HuH-7 (cell line): ENCODE data around the gene KAZN.

ENCODE experiments used
- DNase-seq: peaks from one replicate; pipeline ENCODE4 v3.0.0; 2011; ENCODE audit warnings: low spot score

Gene KAZN

GRCh38 chr1:14794136-14794768, 195.8 kb downstream of the KAZN start:
- no peak for DNase-seq

- no peak for DNase-seq
These were observed 196.4 kb downstream of the KAZN start for GRCh38 chr1:14794906-14795305.

- DNase-seq: no peak
These were observed 197.1 kb downstream of the KAZN start for GRCh38 chr1:14795589-14795988.

- DNase-seq: no peak
These were observed 201.5 kb downstream of the KAZN start for GRCh38 chr1:14800014-14800413.

GRCh38 chr1:14800500-14801076, 202.1 kb downstream of the KAZN start:
- DNase-seq: no peak

- no peak for DNase-seq
These were observed 204.7 kb downstream of the KAZN start for GRCh38 chr1:14803002-14803789.

- no peak for DNase-seq
These were observed 206.1 kb downstream of the KAZN start for GRCh38 chr1:14804626-14805025.

GRCh38 chr1:14806772-14807171, 208.3 kb downstream of the KAZN start:
- DNase-seq: no peak

- DNase-seq: no peak
These were observed 210.3 kb downstream of the KAZN start for GRCh38 chr1:14808768-14809167.

GRCh38 chr1:14809191-14809981, 210.9 kb downstream of the KAZN start:
- DNase-seq: no peak

GRCh38 chr1:14810595-14811361, 212.3 kb downstream of the KAZN start:
- no peak for DNase-seq

GRCh38 chr1:14811573-14811972, 213.1 kb downstream of the KAZN start:
- DNase-seq: no peak

- no peak for DNase-seq
These were observed 213.7 kb downstream of the KAZN start for GRCh38 chr1:14812189-14812588.

GRCh38 chr1:14815175-14815877, 216.8 kb downstream of the KAZN start:
- DNase-seq: no peak

- DNase-seq: no peak
These were observed 219.0 kb downstream of the KAZN start for GRCh38 chr1:14817223-14818170.

- DNase-seq: no peak
These were observed 222.0 kb downstream of the KAZN start for GRCh38 chr1:14820295-14821085.

GRCh38 chr1:14822493-14822892, 224.0 kb downstream of the KAZN start:
- no peak for DNase-seq

- DNase-seq: no peak
These were observed 224.5 kb downstream of the KAZN start for GRCh38 chr1:14822996-14823395.

GRCh38 chr1:14824314-14824915, 225.9 kb downstream of the KAZN start:
- no peak for DNase-seq
